Mesendoderm (in vitro differentiated cells): Measurements from ENCODE around the gene DAB2IP.

Experiments
- DNase-seq: peaks from one replicate; pipeline ENCODE4 v3.0.0; 2013
- H2AK5ac ChIP-seq: 2 replicates; pipeline ENCODE4 v1.6.1; 2013; ENCODE audit warnings: low read length, inconsistent platforms
- H2BK120ac ChIP-seq: 2 replicates; pipeline ENCODE4 v1.6.1; 2013; ENCODE audit warnings: low read depth, mild to moderate bottlenecking, low read length, moderate library complexity, mixed read lengths
- H2BK15ac ChIP-seq: replicated peaks from 2 replicates; pipeline ENCODE4 v1.6.1; 2013; ENCODE audit warnings: low read depth, mild to moderate bottlenecking, moderate library complexity
- H2BK5ac ChIP-seq: 2 replicates; pipeline ENCODE4 v1.6.1; 2013; ENCODE audit warnings: low read length, inconsistent platforms
- H3K18ac ChIP-seq: 2 replicates; pipeline ENCODE4 v1.6.1; 2013; ENCODE audit warnings: mild to moderate bottlenecking, low read length, mixed read lengths
- H3K23ac ChIP-seq: one replicate; pipeline ENCODE4 v1.6.1; 2013; ENCODE audit warnings: low read length
- H3K27ac ChIP-seq: 2 replicates; pipeline ENCODE4 v1.5.1; 2013; ENCODE audit warnings: low read depth, mild to moderate bottlenecking, inconsistent platforms, low read length, moderate library complexity
- H3K27me3 ChIP-seq: 2 replicates; pipeline ENCODE4 v1.6.1; 2013; ENCODE audit warnings: low read length, control low read depth, mild to moderate bottlenecking, inconsistent platforms; ENCODE audit not compliant: insufficient read depth, poor library complexity
- H3K36me3 ChIP-seq: 2 replicates; pipeline ENCODE4 v1.6.1; 2013; ENCODE audit warnings: low read length, inconsistent platforms; ENCODE audit not compliant: control insufficient read depth, insufficient read depth
- H3K4ac ChIP-seq: one replicate; pipeline ENCODE4 v1.6.1; 2013; ENCODE audit warnings: low read depth, mild to moderate bottlenecking, low read length, moderate library complexity
- H3K4me1 ChIP-seq: 2 replicates; pipeline ENCODE4 v1.6.1; 2013; ENCODE audit warnings: low read depth, low read length, inconsistent platforms; ENCODE audit not compliant: control insufficient read depth
- H3K4me2 ChIP-seq: 2 replicates; pipeline ENCODE4 v1.6.1; 2013; ENCODE audit warnings: low read length
- H3K4me3 ChIP-seq: 2 replicates; pipeline ENCODE4 v1.5.1; 2013; ENCODE audit warnings: mild to moderate bottlenecking, low read length
- H3K56ac ChIP-seq: one replicate; pipeline ENCODE4 v1.6.1; 2013; ENCODE audit warnings: low read length
- H3K79me1 ChIP-seq: 2 replicates; pipeline ENCODE4 v1.6.1; 2013; ENCODE audit warnings: low read length, inconsistent platforms
- H3K79me2 ChIP-seq: 2 replicates; pipeline ENCODE4 v1.6.1; 2013; ENCODE audit warnings: mild to moderate bottlenecking, low read length; ENCODE audit not compliant: control insufficient read depth, insufficient read depth
- H3K9ac ChIP-seq: 2 replicates; pipeline ENCODE4 v1.6.1; 2013; ENCODE audit warnings: low read length, inconsistent platforms
- H4K5ac ChIP-seq: one replicate; pipeline ENCODE4 v1.6.1; 2013; ENCODE audit warnings: low read length
- H4K8ac ChIP-seq: one replicate; pipeline ENCODE4 v1.6.1; 2013; ENCODE audit warnings: low read depth, mild to moderate bottlenecking, control low read depth, low read length, moderate library complexity
- WGBS: extraction: QIAGEN DNeasy Blood & Tissue Kit; methylation state at CpG from one replicate; pipeline ENCODE4 v1.1.7; 2013; ENCODE audit warnings: low lambda C conversion rate, missing lambda C conversion rate; ENCODE audit not compliant: insufficient coverage; ENCODE audit errors: extremely low coverage; 5-methylcytosine and 5-hydroxymethylcytosine counted together

DAB2IP gene

GRCh38 chr9:121751686-121752445 lies 100.4 kb downstream of the DAB2IP start:
- Histone ChIP-seq H2BK120ac (no peak overlapping the region), H3K23ac (peak overlapping the region; percentile 16), H4K5ac (no peak overlapping the region), H3K18ac (no peak overlapping the region), H2AK5ac (no peak overlapping the region), H3K56ac (no peak overlapping the region), H2BK5ac (no peak overlapping the region), H3K4me1 (peaks cover under 1% of the 10 kb centered on the region), H4K8ac (no peak overlapping the region), H3K4ac (no peak overlapping the region), H3K36me3 (no peaks in the 10 kb centered on the region), H3K27ac (no peak overlapping the region), H3K9ac (no peak overlapping the region), H3K79me1 (peaks cover 56% of the 10 kb centered on the region), H3K4me2 (no peak overlapping the region), H3K79me2 (peaks cover 14% of the 10 kb centered on the region), H3K4me3 (no peak overlapping the region), H3K27me3 (no peaks in the 10 kb centered on the region), H2BK15ac (no peak overlapping the region)
- no peak for DNase-seq
- no CpG with 5 or more reads among the region's 13 CpGs for WGBS

GRCh38 chr9:121752929-121753328 lies 101.5 kb downstream of the DAB2IP start:
- H3K27ac ChIP-seq = no peak overlapping the region
- H4K5ac ChIP-seq = no peak overlapping the region
- H2AK5ac ChIP-seq = no peak overlapping the region
- no peak overlapping the region for H3K4me2 ChIP-seq
- no peak for DNase-seq
- H3K18ac ChIP-seq = no peak overlapping the region
- no peak overlapping the region for H3K23ac ChIP-seq
- H3K4me3 ChIP-seq = no peak overlapping the region
- WGBS = no CpG with 5 or more reads among the region's 9 CpGs
- H2BK15ac ChIP-seq = no peak overlapping the region
- H3K79me2 ChIP-seq = peaks cover 14% of the 10 kb centered on the region
- H3K27me3 ChIP-seq = no peaks in the 10 kb centered on the region
- H2BK120ac ChIP-seq = no peak overlapping the region
- no peak overlapping the region for H3K4ac ChIP-seq
- no peaks in the 10 kb centered on the region for H3K4me1 ChIP-seq
- no peaks in the 10 kb centered on the region for H3K36me3 ChIP-seq
- H3K9ac ChIP-seq = no peak overlapping the region
- H3K56ac ChIP-seq = no peak overlapping the region
- no peak overlapping the region for H4K8ac ChIP-seq
- no peak overlapping the region for H2BK5ac ChIP-seq
- peaks cover 57% of the 10 kb centered on the region for H3K79me1 ChIP-seq

GRCh38 chr9:121753802-121754654 lies 102.6 kb downstream of the DAB2IP start:
- Histone ChIP-seq H3K56ac (no peak overlapping the region), H2AK5ac (no peak overlapping the region), H3K23ac (no peak overlapping the region), H3K4me3 (no peak overlapping the region), H3K79me2 (peaks cover 8% of the 10 kb centered on the region), H3K79me1 (peaks cover 47% of the 10 kb centered on the region), H3K4me2 (no peak overlapping the region), H3K9ac (no peak overlapping the region), H3K27me3 (no peaks in the 10 kb centered on the region), H3K4ac (no peak overlapping the region), H4K8ac (no peak overlapping the region), H2BK5ac (no peak overlapping the region), H3K18ac (no peak overlapping the region), H2BK15ac (no peak overlapping the region), H3K4me1 (no peaks in the 10 kb centered on the region), H4K5ac (no peak overlapping the region), H3K27ac (no peak overlapping the region), H3K36me3 (peaks cover 2% of the 10 kb centered on the region), H2BK120ac (no peak overlapping the region)
- DNase-seq = no peak
- WGBS = no CpG with 5 or more reads among the region's 12 CpGs

GRCh38 chr9:121754655-121755436 lies 103.4 kb downstream of the DAB2IP start:
- no peak overlapping the region for H3K4me2 ChIP-seq
- peak overlapping the region; percentile 34 for H3K56ac ChIP-seq
- H2AK5ac ChIP-seq = no peak overlapping the region
- H3K4me1 ChIP-seq = no peaks in the 10 kb centered on the region
- H3K27me3 ChIP-seq = no peaks in the 10 kb centered on the region
- no peak overlapping the region for H3K27ac ChIP-seq
- no peak overlapping the region for H3K4ac ChIP-seq
- DNase-seq = no peak
- H3K79me2 ChIP-seq = peaks cover 6% of the 10 kb centered on the region
- no peak overlapping the region for H3K23ac ChIP-seq
- no peak overlapping the region for H4K5ac ChIP-seq
- no peak overlapping the region for H3K18ac ChIP-seq
- H3K4me3 ChIP-seq = no peak overlapping the region
- H3K79me1 ChIP-seq = peaks cover 43% of the 10 kb centered on the region
- H3K9ac ChIP-seq = no peak overlapping the region
- H2BK5ac ChIP-seq = no peak overlapping the region
- no peak overlapping the region for H2BK120ac ChIP-seq
- WGBS = no CpG with 5 or more reads among the region's 15 CpGs
- no peak overlapping the region for H2BK15ac ChIP-seq
- no peak overlapping the region for H4K8ac ChIP-seq
- peaks cover 5% of the 10 kb centered on the region for H3K36me3 ChIP-seq

- H4K5ac ChIP-seq = no peak overlapping the region
Observed at GRCh38 chr9:121755581-121755980, 104.1 kb downstream of the DAB2IP start.

More at GRCh38 chr9:121755581-121755980, 104.1 kb downstream of the DAB2IP start:
- Histone ChIP-seq H4K8ac (no peak overlapping the region), H3K79me2 (peaks cover 4% of the 10 kb centered on the region), H3K18ac (no peak overlapping the region), H3K56ac (no peak overlapping the region), H2BK120ac (no peak overlapping the region), H3K27me3 (no peaks in the 10 kb centered on the region), H3K27ac (no peak overlapping the region), H3K9ac (no peak overlapping the region), H3K4me3 (no peak overlapping the region), H3K4ac (no peak overlapping the region), H3K23ac (no peak overlapping the region), H2AK5ac (no peak overlapping the region), H2BK5ac (no peak overlapping the region), H3K79me1 (peaks cover 39% of the 10 kb centered on the region), H2BK15ac (no peak overlapping the region), H3K4me1 (no peaks in the 10 kb centered on the region), H3K4me2 (no peak overlapping the region), H3K36me3 (peaks cover 12% of the 10 kb centered on the region)
- DNase-seq = no peak
- WGBS = no CpG with 5 or more reads among the region's 7 CpGs
